Measurements from ENCODE around the gene PLPPR2. TPM values are rescaled to one million over a fixed set of nuclear protein-coding genes. Genes with fewer than 3 reads are reported as not detected.

PLPPR2 gene
- polyA plus RNA-seq, 1 experiment: 13.8 TPM

- CTCF ChIA-PET: interaction anchor here (1.5 kb wide), 1 partner anchor 70 kb away, joined by 3 read pairs; no protein-coding TSS in a partner anchor
- H3K4me3 ChIP-seq (ENCODE audit: low read depth, low read length): no peak overlapping the region
- no peak overlapping the region for H3K27ac ChIP-seq (ENCODE audit: low read depth, low read length)
- TF ChIP-seq CTCF (IDR thresholded peaks at IDR 0.05; ENCODE audit: low read depth, low read length): no peak
- no peaks in the 10 kb centered on the region for H3K27me3 ChIP-seq (ENCODE audit: control insufficient read depth, insufficient read depth, low read length)
- POLR2A ChIA-PET: no interaction called here
- no peaks in the 10 kb centered on the region; the same call in 1 of the 2 replicates for H3K9me3 ChIP-seq (ENCODE audit: control insufficient read depth, insufficient read depth, low read length)
- DNase-seq (ENCODE audit: low read depth, low spot score): no peak
Observed at GRCh38 chr19:11363881-11364280, 8.6 kb downstream of the PLPPR2 start.

- Histone ChIP-seq H3K4me3 (ENCODE audit: low read depth, low read length) (no peak overlapping the region), H3K9me3 (ENCODE audit: control insufficient read depth, insufficient read depth, low read length) (no peaks in the 10 kb centered on the region; the same call in 1 of the 2 replicates)
- CTCF ChIA-PET: interaction anchor here (1.5 kb wide), 1 partner anchor 70 kb away, joined by 3 read pairs; no protein-coding TSS in a partner anchor
Observed at GRCh38 chr19:11364296-11364904, 9.2 kb downstream of the PLPPR2 start.

DNA sequence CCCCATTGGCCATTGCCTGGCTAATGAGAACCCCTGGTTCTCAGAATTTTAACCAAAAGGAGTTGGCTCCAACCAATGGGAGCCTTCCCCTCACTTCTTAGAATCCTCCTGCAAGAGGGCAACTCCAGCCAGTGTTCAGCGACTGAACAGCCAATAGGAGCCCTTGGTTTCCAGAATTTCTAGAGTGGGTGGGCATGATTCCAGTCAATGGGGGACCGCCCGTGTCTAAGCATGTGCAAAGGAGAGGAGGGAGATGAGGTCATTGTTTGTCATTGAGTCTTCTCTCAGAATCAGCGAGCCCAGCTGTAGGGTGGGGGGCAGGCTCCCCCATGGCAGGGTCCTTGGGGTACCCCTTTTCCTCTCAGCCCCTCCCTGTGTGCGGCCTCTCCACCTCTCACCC lies 9.7 kb downstream of the PLPPR2 start:
- H3K27me3 ChIP-seq (ENCODE audit: control insufficient read depth, insufficient read depth, low read length): no peaks in the 10 kb centered on the region
- H3K27ac ChIP-seq (ENCODE audit: low read depth, low read length): no peak overlapping the region
- no peaks in the 10 kb centered on the region; the same call in 1 of the 2 replicates for H3K9me3 ChIP-seq (ENCODE audit: control insufficient read depth, insufficient read depth, low read length)
- ChIA-PET CTCF (no interaction called here), POLR2A (no interaction called here)
- DNase-seq (ENCODE audit: low read depth, low spot score): no peak
- no peak overlapping the region for H3K4me3 ChIP-seq (ENCODE audit: low read depth, low read length)
- no peak for TF ChIP-seq CTCF (IDR thresholded peaks at IDR 0.05; ENCODE audit: low read depth, low read length)

More at GRCh38 chr19:11364296-11364904, 9.2 kb downstream of the PLPPR2 start:
- DNase-seq (ENCODE audit: low read depth, low spot score): no peak
- no peak for TF ChIP-seq CTCF (IDR thresholded peaks at IDR 0.05; ENCODE audit: low read depth, low read length)
- no peaks in the 10 kb centered on the region for H3K27me3 ChIP-seq (ENCODE audit: control insufficient read depth, insufficient read depth, low read length)
- H3K27ac ChIP-seq (ENCODE audit: low read depth, low read length): no peak overlapping the region
- POLR2A ChIA-PET: no interaction called here

- TF ChIP-seq CTCF (IDR thresholded peaks at IDR 0.05; ENCODE audit: low read depth, low read length): no peak
- Histone ChIP-seq H3K9me3 (ENCODE audit: control insufficient read depth, insufficient read depth, low read length) (no peaks in the 10 kb centered on the region; the same call in 1 of the 2 replicates), H3K27ac (ENCODE audit: low read depth, low read length) (no peak overlapping the region), H3K27me3 (ENCODE audit: control insufficient read depth, insufficient read depth, low read length) (no peaks in the 10 kb centered on the region), H3K4me3 (ENCODE audit: low read depth, low read length) (no peak overlapping the region)
- ChIA-PET POLR2A (no interaction called here), CTCF (no interaction called here)
- DNase-seq (ENCODE audit: low read depth, low spot score): no peak
Observed at GRCh38 chr19:11365557-11366117, 10.4 kb downstream of the PLPPR2 start.

DNA sequence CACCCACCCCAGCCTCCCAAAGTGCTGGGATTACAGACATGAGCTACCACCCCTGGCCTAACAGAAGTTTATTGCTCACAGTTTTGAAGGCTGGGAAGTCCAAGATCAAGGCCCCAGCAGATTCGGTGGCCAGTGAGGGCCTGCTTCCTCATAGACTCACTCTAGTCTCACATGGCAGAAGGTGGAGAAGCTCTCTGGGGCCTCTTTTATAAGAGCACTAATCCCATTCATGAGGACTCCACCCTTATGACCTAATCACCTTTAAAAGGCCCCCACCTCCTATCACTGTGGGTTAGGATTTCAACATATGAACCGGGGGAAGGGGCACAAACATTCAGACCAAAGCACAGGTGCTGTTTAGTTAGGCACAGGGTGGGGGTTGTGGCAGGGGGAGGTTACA lies 12.3 kb downstream of the PLPPR2 start:
- no peaks in the 10 kb centered on the region; the same call in 1 of the 2 replicates for H3K9me3 ChIP-seq (ENCODE audit: control insufficient read depth, insufficient read depth, low read length)
- ChIA-PET CTCF (interaction anchor here (1.0 to 2.1 kb wide), 2 partner anchors 10 to 16 kb away, joined by 3 to 7 read pairs; no protein-coding TSS in a partner anchor), POLR2A (no interaction called here)

More for the DNA sequence above, 12.3 kb downstream of the PLPPR2 start:
- Histone ChIP-seq H3K4me3 (ENCODE audit: low read depth, low read length) (no peak overlapping the region), H3K27me3 (ENCODE audit: control insufficient read depth, insufficient read depth, low read length) (no peaks in the 10 kb centered on the region), H3K27ac (ENCODE audit: low read depth, low read length) (no peak overlapping the region)
- DNase-seq (ENCODE audit: low read depth, low spot score): no peak
- TF ChIP-seq CTCF (IDR thresholded peaks at IDR 0.05; ENCODE audit: low read depth, low read length): no peak

Measured in AG04450 (cell line).